GM18858 (cell line): Measurements from ENCODE around the gene SORCS2.

Experiments used
- ATAC-seq: cut with Tn5 transposase; IDR thresholded peaks from one replicate; pipeline ENCODE4 v1.9.1; 2021; ENCODE audit not compliant: unreplicated experiment

The SORCS2 gene

GRCh38 chr4:7747062-7747385 lies 554.7 kb downstream of the SORCS2 start:
- no peak for ATAC-seq

GRCh38 chr4:7747566-7747965 lies 555.2 kb downstream of the SORCS2 start:
- ATAC-seq, result no peak

- ATAC-seq, result no peak
Observed at GRCh38 chr4:7750523-7750922, 558.2 kb downstream of the SORCS2 start.

GRCh38 chr4:7750972-7751371 lies 558.6 kb downstream of the SORCS2 start:
- ATAC-seq, result no peak

- no peak for ATAC-seq
Observed at GRCh38 chr4:7752649-7753048, 560.3 kb downstream of the SORCS2 start.

GRCh38 chr4:7753271-7753670 lies 560.9 kb downstream of the SORCS2 start:
- no peak for ATAC-seq

GRCh38 chr4:7753931-7754465 lies 561.7 kb downstream of the SORCS2 start:
- no peak for ATAC-seq

GRCh38 chr4:7754565-7755262 lies 562.4 kb downstream of the SORCS2 start:
- ATAC-seq, result no peak

GRCh38 chr4:7755561-7755960 lies 563.2 kb downstream of the SORCS2 start:
- ATAC-seq, result no peak

- no peak for ATAC-seq
Observed at GRCh38 chr4:7756071-7756470, 563.7 kb downstream of the SORCS2 start.

GRCh38 chr4:7756561-7757355 lies 564.4 kb downstream of the SORCS2 start:
- no peak for ATAC-seq

- no peak for ATAC-seq
Observed at GRCh38 chr4:7757501-7758471, 565.4 kb downstream of the SORCS2 start.

- no peak for ATAC-seq
Observed at GRCh38 chr4:7758476-7758875, 566.1 kb downstream of the SORCS2 start.

- ATAC-seq, result no peak
Observed at GRCh38 chr4:7759216-7759615, 566.9 kb downstream of the SORCS2 start.

GRCh38 chr4:7759635-7760034 lies 567.3 kb downstream of the SORCS2 start:
- no peak for ATAC-seq

GRCh38 chr4:7760228-7760627 lies 567.9 kb downstream of the SORCS2 start:
- ATAC-seq, result no peak

GRCh38 chr4:7760706-7761105 lies 568.4 kb downstream of the SORCS2 start:
- ATAC-seq, result no peak

- no peak for ATAC-seq
Observed at GRCh38 chr4:7761312-7761711, 569.0 kb downstream of the SORCS2 start.

GRCh38 chr4:7761720-7762119 lies 569.4 kb downstream of the SORCS2 start:
- no peak for ATAC-seq

GRCh38 chr4:7762376-7763030 lies 570.2 kb downstream of the SORCS2 start:
- no peak for ATAC-seq

GRCh38 chr4:7763106-7763505 lies 570.8 kb downstream of the SORCS2 start:
- ATAC-seq, result no peak
